ENCODE data around the gene FRK.
"Not testable (repeated sequence)": the region's sequence is repeated elsewhere in the genome, so short reads cannot be mapped to it uniquely, and the experiment has no call there.

The FRK gene

DNA sequence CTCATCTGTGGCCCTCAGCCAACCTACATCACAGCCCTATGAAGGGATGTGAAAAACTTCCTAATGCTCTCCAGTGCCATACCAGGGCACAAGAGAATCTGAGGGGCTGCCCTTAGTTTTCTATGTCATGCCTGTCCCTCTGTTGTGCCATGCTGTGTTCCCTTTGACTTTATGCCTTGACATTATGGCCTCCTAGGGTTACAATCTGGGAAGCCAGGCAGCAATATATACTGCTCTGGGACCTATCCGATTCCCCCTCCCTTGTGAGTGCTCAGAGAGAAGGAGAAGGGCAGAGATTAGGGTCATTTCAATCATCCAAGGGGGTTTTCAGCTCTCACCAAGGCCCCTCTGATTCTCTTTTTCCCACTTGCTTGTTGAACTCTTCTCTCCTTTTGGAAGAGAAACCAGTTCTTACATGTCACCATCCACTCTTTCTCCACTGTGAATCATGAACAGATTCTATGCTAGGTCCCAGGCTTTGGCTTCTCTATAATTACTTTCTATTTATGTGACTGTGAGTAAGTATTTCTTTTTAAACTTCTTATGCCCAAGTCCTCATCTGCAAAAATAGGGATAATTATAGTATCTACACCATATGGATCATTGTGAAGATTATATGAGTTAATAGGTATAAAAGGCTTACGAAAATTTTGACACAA, 14.2 kb upstream of the FRK start:
- DNase-seq (ENCODE audit: low read depth, low spot score), result no peak

DNA sequence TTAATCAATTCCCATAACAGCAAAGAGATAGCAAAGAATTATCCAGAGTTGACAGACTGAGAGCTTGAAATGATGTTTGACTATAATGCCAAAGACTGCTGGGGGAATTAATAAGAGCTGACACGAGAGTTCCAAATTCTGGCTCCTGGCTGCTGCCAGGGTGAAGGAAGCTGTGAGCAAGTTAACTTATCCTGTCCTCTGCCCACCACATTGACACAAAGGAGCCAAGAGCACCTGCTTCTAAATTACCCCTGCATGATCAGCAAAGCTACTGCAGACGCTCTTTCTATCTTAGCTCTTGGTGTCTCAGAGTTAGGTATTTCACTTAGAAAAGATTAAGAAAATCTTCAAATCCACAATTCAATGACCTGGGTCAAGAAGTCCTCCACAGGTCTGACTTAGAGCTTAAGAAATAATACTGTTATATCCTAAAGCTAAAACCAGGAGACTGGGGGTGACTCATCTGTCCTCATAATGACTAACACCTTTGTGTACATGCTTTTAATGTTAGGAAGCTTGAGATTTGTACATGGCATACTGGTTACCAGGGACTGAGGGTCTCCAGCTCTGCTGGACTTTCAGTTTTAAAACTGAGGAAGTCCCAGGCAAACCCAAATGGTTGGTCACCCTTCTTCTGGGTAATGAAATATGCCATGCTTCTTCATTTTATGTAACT, 13.2 kb upstream of the FRK start:
- no peak for DNase-seq (ENCODE audit: low read depth, low spot score)

DNA sequence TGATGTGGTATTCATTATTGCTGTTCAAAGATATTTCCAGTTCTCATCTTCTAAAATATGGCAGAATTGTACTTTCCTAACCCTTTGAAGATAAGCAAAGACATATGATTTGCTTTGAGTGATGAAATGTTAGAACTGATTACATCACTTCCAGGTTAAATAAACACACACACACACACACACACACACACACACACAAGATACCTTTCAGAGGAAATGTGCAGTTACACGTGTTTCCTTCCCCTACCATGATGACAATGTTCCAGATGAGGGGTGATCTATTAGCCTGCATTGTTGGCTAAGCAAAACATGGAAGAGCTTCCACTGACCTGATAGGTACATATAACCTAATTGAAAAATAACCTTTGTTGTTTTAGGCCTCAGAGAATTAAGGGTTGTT, 11.7 kb upstream of the FRK start:
- DNase-seq (ENCODE audit: low read depth, low spot score), result no peak

DNA sequence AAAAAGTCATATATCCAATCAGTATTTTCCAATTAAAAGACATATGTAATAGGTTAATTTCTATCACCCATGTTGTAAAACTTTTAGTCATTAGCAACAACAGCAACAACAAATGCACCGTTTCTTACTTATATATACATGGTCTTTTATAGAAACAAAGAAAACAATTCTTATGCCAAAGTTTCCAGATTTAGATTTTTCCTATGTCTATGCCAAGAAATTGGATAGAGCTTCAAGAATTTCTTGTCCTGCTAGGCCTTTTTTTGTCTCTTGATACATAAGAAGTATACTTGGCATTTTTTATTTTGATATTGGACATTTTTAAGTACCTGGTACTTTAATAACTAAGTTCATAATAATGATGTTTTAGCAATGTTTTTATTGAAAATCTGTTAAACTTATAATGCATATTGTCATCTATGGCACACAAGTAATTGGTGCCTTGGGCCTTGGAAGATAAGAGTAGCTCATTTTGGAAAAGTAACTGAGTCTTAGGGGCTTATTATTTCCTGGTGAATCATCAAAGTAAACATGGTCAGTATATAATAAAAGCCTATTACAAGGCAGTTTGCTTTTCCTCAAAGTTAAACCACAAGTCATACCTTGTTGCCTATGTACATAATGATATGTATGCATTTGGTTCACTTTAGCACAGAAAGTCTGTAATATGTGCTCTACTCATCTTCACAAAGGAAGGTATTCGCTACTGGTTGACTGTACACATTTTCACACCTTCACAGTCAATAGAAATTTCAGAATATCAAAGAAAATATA, 10.1 kb upstream of the FRK start:
- no peak for DNase-seq (ENCODE audit: low read depth, low spot score)

DNA sequence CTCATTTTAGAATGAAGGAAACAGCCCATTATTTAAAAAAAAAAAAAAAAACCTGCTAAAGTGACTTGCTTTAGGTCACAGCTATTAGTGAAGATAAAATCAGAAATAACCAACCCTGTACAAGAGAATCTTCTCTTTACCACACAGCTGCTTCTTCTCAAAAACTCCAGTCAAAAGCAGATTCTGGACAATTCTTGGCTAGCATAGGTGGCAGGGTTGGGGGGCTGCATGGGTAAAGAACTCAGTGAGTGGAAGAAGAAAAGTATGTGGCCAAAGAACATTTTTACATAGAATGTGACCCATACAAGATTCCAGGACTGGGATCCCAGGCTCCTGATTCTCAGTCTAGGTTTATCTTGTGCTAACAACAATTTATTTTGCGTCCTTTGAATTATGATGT, 9.4 kb upstream of the FRK start:
- DNase-seq (ENCODE audit: low read depth, low spot score), result no peak

GRCh38 chr6:116066789-116067188, 6.1 kb upstream of the FRK start:
- DNase-seq (ENCODE audit: low read depth, low spot score), result no peak

DNA sequence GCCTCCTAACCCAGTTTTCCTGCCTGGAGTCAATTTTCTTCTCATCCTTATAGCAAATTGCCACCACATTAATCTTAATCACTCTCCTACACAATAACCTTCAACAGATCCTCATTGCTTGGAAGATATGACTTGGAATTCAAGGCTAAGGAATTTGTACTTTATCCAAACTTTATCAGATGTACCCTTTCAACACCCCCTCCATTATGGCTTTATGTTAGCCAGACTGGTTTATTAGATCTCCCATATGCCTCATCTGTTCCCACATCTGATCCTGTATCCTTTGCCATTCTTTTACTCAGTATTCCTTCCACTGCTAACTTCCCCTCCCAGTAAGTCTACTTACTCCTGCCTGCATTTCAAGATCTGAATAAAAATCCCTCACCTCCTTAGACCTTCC, 4.0 kb upstream of the FRK start:
- no peak for DNase-seq (ENCODE audit: low read depth, low spot score)

GRCh38 chr6:116062496-116062895, 1.8 kb upstream of the FRK start:
- no peak for DNase-seq (ENCODE audit: low read depth, low spot score)

DNA sequence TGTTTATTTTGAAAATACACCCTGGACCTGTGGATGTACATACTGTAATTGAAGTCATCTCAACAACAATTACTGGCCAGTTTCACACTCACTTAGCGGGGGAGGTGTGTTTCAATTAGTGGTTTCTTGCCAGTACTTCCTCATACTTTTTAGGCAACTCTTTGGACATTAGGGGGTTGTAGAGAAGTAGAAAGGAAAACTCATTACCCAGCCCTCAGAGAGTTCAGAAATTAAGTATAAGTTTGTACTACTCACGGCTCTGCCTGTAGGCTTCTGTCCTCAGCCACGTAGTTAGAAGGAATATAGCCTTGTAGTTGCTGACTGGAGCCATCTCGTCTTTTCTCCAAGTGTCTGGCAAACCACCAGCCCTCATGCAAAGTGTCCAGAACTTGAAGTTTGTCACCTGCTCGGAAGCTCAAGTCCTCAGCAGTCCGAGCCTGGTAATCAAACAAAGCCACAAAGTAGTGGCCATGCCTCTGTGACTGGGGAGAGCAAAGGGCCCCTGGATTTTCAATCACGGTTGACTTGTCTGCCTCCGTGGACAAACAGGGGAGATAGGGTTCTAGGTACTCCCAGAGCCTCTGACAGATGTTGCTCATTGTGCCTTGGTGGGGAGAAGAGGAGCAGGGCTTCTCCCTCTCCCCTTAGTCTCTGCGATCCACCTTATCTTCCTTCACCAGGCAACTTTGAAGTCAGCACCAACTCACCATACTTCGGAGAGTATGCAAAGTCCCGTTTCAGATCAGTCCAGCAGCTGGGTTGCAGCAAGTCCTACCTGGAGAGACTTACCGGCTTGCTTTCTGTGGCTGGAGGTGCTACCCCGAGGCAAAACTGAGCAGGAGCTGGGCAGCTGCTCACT, 749 bp downstream of the FRK start:
- DNase-seq (ENCODE audit: low read depth, low spot score), result no peak

- DNase-seq (ENCODE audit: low read depth, low spot score), result no peak
These were observed 2.9 kb downstream of the FRK start for GRCh38 chr6:116057766-116058165.

DNA sequence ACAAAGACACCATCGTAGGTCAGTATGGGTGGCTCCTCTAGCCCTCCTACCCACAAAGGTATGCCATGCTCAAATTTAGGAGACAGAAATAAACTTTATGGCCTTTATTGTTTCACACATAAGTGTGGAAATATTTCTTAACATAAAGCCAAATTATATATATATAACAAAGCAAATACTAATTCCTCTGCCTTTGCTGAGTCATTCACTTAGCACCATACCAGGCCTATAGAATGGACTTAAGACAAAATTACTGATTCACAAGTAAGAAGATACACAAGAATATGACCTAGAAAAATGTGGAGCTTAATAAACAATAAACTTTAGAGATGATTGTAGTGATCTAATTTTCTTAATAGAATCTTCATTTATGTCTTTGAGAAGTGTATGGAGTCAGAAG, 5.2 kb downstream of the FRK start:
- DNase-seq (ENCODE audit: low read depth, low spot score), result no peak

DNA sequence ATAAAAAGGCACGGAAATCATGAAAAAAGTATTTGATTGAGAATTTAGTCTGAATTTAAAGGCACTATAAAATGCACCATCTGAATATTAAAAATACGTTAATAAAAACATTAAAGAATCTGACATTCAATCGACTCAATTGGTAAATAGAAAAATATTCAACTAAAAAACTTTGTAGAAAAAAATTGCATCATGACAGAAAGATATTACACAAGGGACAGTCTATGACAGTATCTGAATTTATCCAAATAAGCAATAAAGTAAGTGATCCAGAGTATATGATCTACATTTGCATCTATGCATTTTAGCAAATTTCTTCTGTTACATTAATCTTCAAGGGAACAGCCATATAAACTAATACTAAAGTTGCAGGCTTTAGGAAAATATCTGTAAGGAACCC, 9.4 kb downstream of the FRK start:
- no peak for DNase-seq (ENCODE audit: low read depth, low spot score)

GRCh38 chr6:116050737-116051136, 10.0 kb downstream of the FRK start:
- DNase-seq (ENCODE audit: low read depth, low spot score), result no peak

DNA sequence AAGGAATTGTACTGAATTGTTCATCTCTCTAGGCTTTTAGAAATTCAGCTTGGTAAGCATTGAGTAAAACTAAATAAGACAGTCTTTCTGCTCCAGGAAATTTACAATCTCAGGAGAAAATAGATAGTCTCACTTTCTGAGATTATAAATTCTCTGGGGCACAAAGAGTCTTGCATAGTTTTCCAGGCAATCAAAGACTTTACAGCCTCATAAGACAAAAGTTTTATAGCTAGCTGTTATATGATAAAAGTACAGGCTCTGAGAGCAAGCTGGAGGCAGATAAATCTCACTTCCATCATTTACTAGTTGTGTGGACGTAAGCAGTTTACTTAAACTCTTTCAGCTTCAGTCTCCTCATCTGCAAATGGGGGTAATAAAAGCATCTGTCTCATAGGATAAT, 11.4 kb downstream of the FRK start:
- no peak for DNase-seq (ENCODE audit: low read depth, low spot score)

DNA sequence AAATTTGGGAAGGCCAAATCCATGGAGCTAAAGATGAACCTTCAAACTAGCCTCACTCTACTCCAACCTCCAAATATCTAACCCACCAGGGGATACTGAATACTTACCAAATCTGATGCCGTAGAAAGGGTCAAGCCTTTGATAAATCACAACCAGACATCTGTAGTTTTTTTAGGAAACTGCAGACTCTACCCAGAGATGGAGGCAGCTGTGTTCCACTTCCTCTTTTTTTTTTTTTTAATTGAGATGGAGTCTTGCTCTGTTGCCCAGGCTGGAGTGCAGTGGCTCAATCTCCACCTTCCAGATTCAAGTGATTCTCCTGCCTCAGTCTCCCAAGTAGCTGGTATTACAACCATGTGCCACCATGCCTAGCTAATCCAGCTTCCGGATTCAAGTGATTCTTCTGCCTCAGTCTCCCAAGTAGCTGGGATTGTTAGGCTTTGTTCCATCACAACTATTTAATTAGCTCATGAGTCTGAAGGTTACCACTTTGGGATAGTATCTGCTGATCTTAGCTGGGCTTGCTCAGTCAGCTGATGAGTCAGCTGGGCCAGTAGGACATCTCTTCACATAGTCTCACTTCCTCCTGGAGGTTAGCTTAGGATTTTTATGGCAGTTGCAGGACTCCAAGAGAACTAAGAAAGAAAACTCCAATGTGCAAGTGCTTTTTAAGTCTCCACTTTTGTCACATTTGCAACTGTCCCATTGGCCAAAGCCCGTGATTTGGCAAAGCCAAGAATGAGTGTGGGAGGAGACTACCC, 13.3 kb downstream of the FRK start:
- DNase-seq (ENCODE audit: low read depth, low spot score), result no peak

DNA sequence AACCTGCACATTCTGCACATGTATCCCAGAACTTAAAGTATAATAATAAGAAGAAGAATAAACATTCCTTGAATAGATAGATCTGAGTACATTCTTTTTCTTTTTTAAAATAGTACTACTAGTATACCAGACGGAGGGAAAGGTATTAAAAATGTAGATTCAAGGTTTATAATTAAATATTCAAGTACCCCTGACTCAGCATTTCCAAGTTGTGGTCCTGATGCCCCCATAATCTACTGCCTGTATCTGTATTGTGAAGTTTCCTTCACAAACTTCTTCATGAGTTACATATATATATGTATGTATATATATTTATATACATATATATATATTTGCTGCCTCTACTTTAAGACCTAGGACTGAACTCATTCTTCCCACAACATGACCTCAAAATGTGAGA, 14.0 kb downstream of the FRK start:
- no peak for DNase-seq (ENCODE audit: low read depth, low spot score)

DNA sequence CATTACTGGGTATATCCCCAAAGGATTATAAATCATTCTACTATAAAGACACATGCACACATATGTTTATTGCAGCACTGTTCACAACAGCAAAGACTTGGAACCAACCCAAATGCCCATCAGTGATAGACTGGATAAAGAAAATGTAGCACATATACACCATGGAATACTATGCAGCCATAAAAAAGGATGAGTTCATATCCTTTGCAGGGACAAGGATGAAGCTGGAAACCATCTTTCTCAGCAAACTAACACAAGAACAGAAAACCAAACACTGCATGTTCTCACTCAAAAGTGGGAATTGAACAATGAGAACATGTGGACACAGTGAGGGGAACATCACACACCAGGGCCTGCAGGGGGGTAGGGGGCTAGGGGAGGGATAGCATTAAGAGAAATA, 14.4 kb downstream of the FRK start:
- not testable (repeated sequence) for DNase-seq (ENCODE audit: low read depth, low spot score)

DNA sequence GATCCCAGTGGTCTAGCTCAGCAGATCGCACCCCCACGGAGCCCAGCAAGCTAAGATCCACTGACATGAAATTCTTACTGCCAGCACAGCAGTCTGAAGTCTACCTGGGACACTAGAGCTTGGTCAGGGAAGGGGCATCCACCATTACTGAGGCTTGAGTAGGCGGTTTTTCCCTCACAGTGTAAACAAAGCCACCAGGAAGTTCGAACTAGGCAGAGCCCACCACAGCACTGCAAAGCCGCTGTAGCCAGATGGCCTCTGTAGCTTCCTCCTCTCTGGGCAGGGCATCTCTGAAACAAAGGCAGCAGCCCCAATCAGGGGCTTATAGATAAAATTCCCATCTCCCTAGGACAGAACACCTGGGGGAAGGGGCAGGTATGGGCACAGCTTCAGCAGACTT, 18.8 kb downstream of the FRK start:
- no peak for DNase-seq (ENCODE audit: low read depth, low spot score)

GRCh38 chr6:116040993-116041392, 19.7 kb downstream of the FRK start:
- DNase-seq (ENCODE audit: low read depth, low spot score), result no peak

DNA sequence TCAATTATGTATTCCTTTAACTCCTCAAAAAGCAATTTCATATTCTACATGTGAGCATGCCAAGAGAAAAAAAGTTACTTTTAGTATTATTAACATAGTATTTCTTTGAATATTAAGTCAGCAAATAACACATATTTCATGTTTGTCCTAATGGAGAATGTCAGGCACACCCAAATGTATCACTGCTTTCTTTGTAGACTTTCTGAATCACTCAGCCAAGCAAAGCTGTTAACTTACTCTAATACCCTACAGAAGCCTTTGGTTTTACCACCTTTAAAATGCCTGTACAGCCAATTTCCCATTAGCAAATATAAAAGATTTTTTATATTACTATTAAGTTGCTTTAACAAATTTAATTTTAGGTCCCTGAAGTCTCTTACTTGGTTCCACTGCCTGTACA, 23.8 kb downstream of the FRK start:
- DNase-seq (ENCODE audit: low read depth, low spot score), result no peak

DNA sequence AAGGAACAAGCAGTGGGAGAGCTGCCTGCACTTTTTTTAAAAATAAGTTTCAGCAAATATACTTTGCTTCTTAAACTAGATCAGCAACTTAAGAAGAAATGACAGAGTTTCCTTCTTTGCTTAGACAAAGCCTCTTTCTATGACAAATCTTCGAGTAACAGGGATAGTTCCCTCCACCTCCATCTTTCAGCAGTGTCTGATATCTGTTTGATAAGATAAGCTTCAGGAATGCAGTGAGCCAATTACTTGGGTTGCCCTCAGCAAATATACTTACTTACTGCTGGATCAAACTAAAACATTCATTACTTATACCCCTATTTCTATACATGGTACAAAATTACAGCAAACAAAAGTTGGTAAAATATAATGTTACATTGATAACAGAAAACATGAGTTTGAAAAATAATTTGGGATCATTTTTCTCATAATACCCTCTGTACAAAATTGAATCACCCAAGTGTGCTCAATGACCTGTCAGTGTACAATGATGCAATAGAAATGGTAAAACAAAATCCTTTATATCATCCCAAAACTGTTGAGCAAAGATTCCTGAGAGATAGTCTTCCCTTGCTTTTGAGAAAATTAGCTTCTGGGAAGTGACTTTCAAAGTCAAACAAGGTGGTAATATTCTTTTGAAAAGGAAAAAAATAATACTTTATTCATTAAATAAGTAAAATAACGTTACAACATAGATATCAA, 24.5 kb downstream of the FRK start:
- no peak for DNase-seq (ENCODE audit: low read depth, low spot score)
